NCI-H345 treated with DMSO at 0.1 percent for 48 hours (cell line): Measurements from ENCODE around the gene CIAO2B.
A peak's percentile ranks its signal among the peaks of the same experiment; 100 is the strongest.
"Not testable (repeated sequence)": the region's sequence is repeated elsewhere in the genome, so short reads cannot be mapped to it uniquely, and the experiment has no call there.

Experiments used
- DNase-seq: peaks from one replicate; lab custom pipeline; 2025; ENCODE audit not compliant: unreplicated experiment; lab: John Stamatoyannopoulos, UW

The CIAO2B gene

GRCh38 chr16:66956154-66956457 is 21.9 kb upstream of the CIAO2B start:
- DNase-seq, result not testable (repeated sequence)

GRCh38 chr16:66955363-66956153 is 21.4 kb upstream of the CIAO2B start:
- not testable (repeated sequence) for DNase-seq

GRCh38 chr16:66954097-66954659 is 20.0 kb upstream of the CIAO2B start:
- DNase-seq, result peak; percentile 13

GRCh38 chr16:66953462-66954096 is 19.4 kb upstream of the CIAO2B start:
- no peak for DNase-seq

- no peak for DNase-seq
These were observed 18.4 kb upstream of the CIAO2B start for GRCh38 chr16:66952430-66953110.

- DNase-seq, result no peak
These were observed 17.0 kb upstream of the CIAO2B start for GRCh38 chr16:66950971-66951790.

- no peak for DNase-seq
These were observed 16.2 kb upstream of the CIAO2B start for GRCh38 chr16:66950437-66950836.

GRCh38 chr16:66949472-66949871 is 15.3 kb upstream of the CIAO2B start:
- DNase-seq, result no peak

- no peak for DNase-seq
These were observed 14.6 kb upstream of the CIAO2B start for GRCh38 chr16:66948837-66949225.

GRCh38 chr16:66948134-66948836 is 14.1 kb upstream of the CIAO2B start:
- no peak for DNase-seq

- DNase-seq, result peak; percentile 53
These were observed 13.3 kb upstream of the CIAO2B start for GRCh38 chr16:66947302-66948065.

- no peak for DNase-seq
These were observed 12.7 kb upstream of the CIAO2B start for GRCh38 chr16:66946974-66947301.

- DNase-seq, result no peak
These were observed 12.3 kb upstream of the CIAO2B start for GRCh38 chr16:66946541-66946940.

GRCh38 chr16:66945939-66946338 is 11.7 kb upstream of the CIAO2B start:
- DNase-seq, result no peak

GRCh38 chr16:66944971-66945370 is 10.8 kb upstream of the CIAO2B start:
- DNase-seq, result not testable (repeated sequence)

- DNase-seq, result no peak
These were observed 9.8 kb upstream of the CIAO2B start for GRCh38 chr16:66944054-66944441.

- DNase-seq, result no peak
These were observed 9.3 kb upstream of the CIAO2B start for GRCh38 chr16:66943426-66944053.

- no peak for DNase-seq
These were observed 8.8 kb upstream of the CIAO2B start for GRCh38 chr16:66942981-66943380.

GRCh38 chr16:66940236-66940635 is 6.0 kb upstream of the CIAO2B start:
- DNase-seq, result no peak
